HL-60 (cell line): ENCODE data around the gene RCOR3.

ENCODE experiments used
- DNase-seq, 2 experiments: peaks; one replicate each; pipeline ENCODE4 v3.0.0-alpha.2; 2010 to 2020; ENCODE audit warnings: low read depth in 1 of 2, low spot score in 1 of 2
- H3K27ac ChIP-seq: fragments of 250-450 bp; sonication (Bioruptor Pico); replicated peaks from 2 replicates; pipeline ENCODE4 v1.5.1; 2020; ENCODE audit warnings: mild to moderate bottlenecking, moderate library complexity
- H3K27me3 ChIP-seq: fragments of 250-450 bp; sonication (Bioruptor Pico); 2 replicates; pipeline ENCODE4 v1.5.1; 2021; ENCODE audit warnings: mild to moderate bottlenecking, moderate library complexity; ENCODE audit not compliant: insufficient read depth, poor library complexity, severe bottlenecking
- H3K4me3 ChIP-seq: replicated peaks from 2 replicates; pipeline ENCODE4 v1.5.1; 2011; ENCODE audit warnings: mild to moderate bottlenecking, control low read depth, low read length; ENCODE audit not compliant: insufficient read depth
- CTCF ChIP-seq: IDR thresholded peaks from one replicate; pipeline ENCODE4 v1.5.1; 2011; ENCODE audit warnings: low read length, control low read depth, inconsistent platforms; ENCODE audit not compliant: insufficient read depth
- GABPA ChIP-seq: IDR thresholded peaks from 2 replicates; pipeline ENCODE4 v1.6.1; 2012; ENCODE audit warnings: low read depth
- POLR2AphosphoS5 ChIP-seq: IDR thresholded peaks from 2 replicates; pipeline ENCODE4 v1.6.1; 2012; ENCODE audit warnings: low read depth
- SPI1 ChIP-seq: IDR thresholded peaks from 2 replicates; pipeline ENCODE4 v1.6.1; 2012; ENCODE audit warnings: low read depth, mild to moderate bottlenecking, borderline replicate concordance
- TF ChIP-seq, protein P1 (sequence below): IDR thresholded peaks from 2 replicates; pipeline ENCODE4 v1.6.1; 2012; ENCODE audit warnings: low read depth; ENCODE audit not compliant: insufficient replicate concordance

RCOR3 gene

DNA sequence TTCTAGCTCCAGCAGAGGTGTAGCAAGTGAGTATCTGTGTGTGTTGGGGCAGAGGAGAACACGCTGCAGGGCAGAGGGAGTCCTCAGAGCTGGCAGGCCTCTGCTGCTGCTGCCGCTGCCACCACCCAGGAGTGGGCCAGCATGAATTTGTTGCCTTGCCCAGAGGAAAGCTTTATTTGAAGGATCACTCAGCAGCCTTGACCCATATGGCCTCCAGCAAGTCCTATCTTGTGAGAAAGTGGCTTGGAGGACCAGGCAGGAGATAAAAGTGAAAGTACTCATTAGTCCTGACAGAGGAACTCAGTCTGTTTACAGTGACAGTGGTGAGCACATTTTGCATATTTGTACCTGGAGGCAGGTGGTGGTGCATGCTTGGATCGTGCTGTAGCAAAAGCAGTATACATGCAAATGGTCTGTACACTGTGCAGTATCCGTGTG is 70.6 kb downstream of the RCOR3 start:
- DNase-seq = no peak
- TF ChIP-seq SPI1 = no peak
- peaks cover 20% of the 10 kb centered on the region for H3K27me3 ChIP-seq
- no peak overlapping the region for H3K27ac ChIP-seq
- H3K4me3 ChIP-seq = no peak overlapping the region

GRCh38 chr1:211330282-211330936 is 71.2 kb downstream of the RCOR3 start:
- no peak for TF ChIP-seq GABPA
- no peak for TF ChIP-seq CTCF
- TF ChIP-seq POLR2AphosphoS5 = no peak
- TF ChIP-seq, protein P1, sequence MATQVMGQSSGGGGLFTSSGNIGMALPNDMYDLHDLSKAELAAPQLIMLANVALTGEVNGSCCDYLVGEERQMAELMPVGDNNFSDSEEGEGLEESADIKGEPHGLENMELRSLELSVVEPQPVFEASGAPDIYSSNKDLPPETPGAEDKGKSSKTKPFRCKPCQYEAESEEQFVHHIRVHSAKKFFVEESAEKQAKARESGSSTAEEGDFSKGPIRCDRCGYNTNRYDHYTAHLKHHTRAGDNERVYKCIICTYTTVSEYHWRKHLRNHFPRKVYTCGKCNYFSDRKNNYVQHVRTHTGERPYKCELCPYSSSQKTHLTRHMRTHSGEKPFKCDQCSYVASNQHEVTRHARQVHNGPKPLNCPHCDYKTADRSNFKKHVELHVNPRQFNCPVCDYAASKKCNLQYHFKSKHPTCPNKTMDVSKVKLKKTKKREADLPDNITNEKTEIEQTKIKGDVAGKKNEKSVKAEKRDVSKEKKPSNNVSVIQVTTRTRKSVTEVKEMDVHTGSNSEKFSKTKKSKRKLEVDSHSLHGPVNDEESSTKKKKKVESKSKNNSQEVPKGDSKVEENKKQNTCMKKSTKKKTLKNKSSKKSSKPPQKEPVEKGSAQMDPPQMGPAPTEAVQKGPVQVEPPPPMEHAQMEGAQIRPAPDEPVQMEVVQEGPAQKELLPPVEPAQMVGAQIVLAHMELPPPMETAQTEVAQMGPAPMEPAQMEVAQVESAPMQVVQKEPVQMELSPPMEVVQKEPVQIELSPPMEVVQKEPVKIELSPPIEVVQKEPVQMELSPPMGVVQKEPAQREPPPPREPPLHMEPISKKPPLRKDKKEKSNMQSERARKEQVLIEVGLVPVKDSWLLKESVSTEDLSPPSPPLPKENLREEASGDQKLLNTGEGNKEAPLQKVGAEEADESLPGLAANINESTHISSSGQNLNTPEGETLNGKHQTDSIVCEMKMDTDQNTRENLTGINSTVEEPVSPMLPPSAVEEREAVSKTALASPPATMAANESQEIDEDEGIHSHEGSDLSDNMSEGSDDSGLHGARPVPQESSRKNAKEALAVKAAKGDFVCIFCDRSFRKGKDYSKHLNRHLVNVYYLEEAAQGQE = no peak
- TF ChIP-seq SPI1 = no peak
- no peak overlapping the region for H3K4me3 ChIP-seq
- H3K27ac ChIP-seq = no peak overlapping the region
- DNase-seq = no peak
- H3K27me3 ChIP-seq = peaks cover 20% of the 10 kb centered on the region

DNA sequence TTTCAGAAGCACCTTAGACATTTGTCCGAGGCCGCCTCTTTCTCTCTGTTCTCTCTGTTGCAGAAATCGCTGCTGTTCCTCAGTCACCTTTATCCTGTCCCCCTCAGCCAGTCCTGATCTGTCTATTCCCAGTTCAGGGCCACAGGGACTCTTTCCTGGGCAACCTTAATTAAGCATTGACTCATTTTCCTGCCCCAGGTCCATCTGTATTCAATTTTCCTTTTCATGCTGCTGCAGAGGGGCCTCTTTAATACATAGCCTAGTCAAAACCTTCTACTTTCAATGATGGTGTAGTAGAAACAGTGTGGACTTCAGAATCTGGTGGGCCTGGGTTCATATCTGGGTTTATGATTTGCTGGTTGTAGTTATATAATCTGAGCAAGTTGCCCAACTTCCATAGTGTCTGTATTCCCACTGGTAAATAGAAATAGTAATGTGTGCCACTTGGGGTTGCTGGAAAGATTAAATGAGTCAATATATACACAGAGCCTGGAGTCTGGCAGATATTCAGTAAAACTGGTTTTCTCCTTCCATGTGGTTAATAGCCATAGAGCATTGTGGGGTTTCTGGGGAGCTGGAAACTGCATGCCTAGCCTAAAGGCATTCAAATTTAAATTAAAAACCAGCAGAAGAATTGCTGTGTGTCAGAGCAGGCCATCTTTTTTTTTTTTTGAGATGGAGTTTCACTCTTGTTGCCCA is 72.0 kb downstream of the RCOR3 start:
- H3K4me3 ChIP-seq = no peak overlapping the region
- no peak overlapping the region for H3K27ac ChIP-seq
- no peak for DNase-seq
- H3K27me3 ChIP-seq = peaks cover 18% of the 10 kb centered on the region
- TF ChIP-seq POLR2AphosphoS5 (no peak), SPI1 (no peak), CTCF (no peak), GABPA (no peak)
- TF ChIP-seq, protein P1 = no peak

DNA sequence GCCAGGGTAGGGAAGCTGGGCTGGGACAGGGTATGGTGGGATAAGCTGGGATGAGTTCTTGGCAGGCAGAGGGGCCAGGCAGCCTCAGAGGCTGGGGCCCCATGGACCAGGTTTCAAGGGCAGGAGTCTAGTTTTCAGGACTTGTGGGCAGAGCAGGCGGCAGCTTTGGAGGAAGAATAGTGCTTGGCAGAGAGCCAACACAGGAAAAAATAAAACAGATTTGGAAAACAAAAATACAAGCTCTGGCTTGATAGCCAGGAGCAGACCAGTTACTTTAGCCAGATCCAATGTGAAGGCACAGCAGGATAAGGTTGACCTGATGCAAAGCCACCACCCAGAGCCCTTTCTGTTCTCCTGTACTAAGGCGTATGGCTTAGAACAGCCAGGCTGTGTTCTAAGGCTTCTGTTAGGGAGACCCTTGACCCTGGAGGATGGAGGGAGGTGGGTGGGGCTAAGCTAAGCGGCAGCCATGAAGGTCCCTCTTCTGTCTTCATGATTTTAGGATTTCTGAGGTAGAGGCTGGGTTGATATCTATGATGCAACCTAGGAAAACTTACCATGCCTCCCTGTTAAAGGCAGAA is 73.0 kb downstream of the RCOR3 start:
- Histone ChIP-seq H3K4me3 (no peak overlapping the region), H3K27me3 (peaks cover 14% of the 10 kb centered on the region), H3K27ac (no peak overlapping the region)
- no peak for DNase-seq
- TF ChIP-seq, protein P1 = no peak
- TF ChIP-seq CTCF (no peak), GABPA (no peak), POLR2AphosphoS5 (no peak), SPI1 (no peak)
